ENCODE measurements around the gene ANKRD11.
A peak's percentile ranks its signal among the peaks of the same experiment; 100 is the strongest.

Gene ANKRD11

DNA sequence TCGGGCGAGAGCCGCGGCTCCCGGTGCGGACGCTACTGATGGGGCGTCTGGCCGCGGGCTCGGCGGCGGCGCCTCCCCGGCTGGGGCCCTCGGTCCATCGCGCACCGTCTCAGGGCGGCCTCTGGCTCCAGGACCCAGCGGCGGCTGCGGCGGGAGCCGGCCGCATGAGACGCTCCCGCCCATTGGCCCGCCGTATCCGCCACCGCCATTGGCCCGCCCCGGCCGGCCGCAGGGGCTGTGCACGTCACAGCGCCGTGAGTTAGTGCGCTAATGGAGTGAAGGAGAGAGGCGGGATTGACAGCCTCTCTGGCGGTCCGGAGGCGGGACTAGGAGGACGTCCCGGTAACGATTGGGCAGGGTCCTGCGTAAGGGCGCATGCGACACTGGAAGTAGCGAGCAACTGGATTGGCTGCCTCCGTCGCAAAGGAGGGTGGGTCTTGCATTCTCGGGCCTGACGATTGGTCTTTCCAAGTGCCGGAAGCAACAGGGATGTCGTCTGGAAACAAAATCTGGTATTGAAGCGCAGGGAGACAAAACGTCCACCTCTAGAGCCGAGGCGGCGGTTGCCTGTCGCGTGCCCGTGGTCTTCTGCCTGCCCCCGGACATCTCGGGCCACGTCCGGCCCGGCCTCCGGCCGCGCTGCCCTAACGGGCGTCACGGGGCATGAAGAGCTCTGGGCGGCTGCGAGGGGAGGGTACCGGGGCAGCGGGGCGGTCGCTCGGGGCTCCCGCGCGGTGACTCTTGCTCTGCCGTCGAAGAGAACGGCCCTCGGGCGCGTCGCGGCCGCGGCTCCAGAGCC, at the start of gene ANKRD11:
TSS of gene ANKRD11 (minus strand) at position 123 of the 799 bp plus-strand sequence. CDS start 173,542 bp downstream, outside the sequence.
- DNase-seq (ENCODE audit: low read depth in 2 of 2): peak; percentile 97

- DNase-seq (ENCODE audit: low read depth in 2 of 2): no peak
Measured at GRCh38 chr16:89538286-89538685, 47.9 kb upstream of the ANKRD11 start.

DNA sequence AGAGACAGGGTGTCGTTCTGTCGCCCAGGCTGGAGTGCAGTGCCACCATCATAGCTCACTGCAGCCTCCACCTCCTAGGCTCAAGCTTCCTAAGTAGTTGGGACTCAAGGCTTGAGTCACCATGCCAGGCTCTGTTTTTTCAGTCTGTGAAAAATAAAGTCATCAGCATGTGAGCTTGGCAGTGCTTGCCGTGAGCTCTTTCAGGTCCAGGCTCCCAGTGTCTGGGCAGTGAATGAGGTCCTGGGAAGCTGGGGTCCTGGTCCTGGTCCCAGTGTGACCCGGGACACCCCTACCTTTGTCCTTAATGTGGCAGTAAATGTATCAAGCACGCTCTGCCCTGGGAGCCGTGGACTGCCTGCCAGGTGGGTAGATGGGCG, 47.2 kb upstream of the ANKRD11 start:
- DNase-seq (ENCODE audit: low read depth in 2 of 2): no peak

DNA sequence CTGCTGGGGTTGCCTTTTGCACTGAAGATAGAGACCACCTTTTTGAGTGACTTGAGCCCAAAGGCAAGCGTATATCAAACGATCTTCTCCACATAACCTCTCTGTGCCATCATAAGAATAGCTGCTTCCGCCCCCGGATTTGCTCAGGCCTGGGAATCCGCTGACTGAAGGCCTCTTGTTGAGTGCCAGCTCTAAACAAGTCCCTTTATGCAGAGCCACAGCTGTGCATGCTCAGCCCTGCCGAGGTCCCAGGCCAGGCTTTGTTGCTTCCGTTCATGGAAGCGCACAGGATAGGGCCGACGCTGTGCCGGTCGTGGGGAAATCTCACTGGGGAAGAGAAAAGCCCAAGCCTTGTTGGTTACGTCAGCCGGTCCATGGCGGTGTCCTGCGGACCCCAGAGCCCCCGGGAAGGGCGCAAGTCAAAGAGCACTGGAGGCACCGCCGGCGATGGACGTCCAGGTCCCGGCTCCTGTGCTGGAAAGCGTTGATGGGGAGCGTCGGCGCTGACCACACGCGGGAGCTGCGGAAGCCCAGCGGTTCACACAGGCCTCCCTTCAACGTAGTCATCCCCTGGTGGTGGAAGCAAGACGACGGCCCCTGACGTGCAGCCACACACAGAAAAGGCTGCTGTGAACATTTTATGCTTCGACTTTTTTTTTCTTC, 46.7 kb upstream of the ANKRD11 start:
- no peak for DNase-seq (ENCODE audit: low read depth in 2 of 2)

- DNase-seq (ENCODE audit: low read depth in 2 of 2): no peak
Measured at GRCh38 chr16:89536371-89536770, 46.0 kb upstream of the ANKRD11 start.

- DNase-seq (ENCODE audit: low read depth in 2 of 2): no peak
Measured at GRCh38 chr16:89534252-89534756, 43.9 kb upstream of the ANKRD11 start.

DNA sequence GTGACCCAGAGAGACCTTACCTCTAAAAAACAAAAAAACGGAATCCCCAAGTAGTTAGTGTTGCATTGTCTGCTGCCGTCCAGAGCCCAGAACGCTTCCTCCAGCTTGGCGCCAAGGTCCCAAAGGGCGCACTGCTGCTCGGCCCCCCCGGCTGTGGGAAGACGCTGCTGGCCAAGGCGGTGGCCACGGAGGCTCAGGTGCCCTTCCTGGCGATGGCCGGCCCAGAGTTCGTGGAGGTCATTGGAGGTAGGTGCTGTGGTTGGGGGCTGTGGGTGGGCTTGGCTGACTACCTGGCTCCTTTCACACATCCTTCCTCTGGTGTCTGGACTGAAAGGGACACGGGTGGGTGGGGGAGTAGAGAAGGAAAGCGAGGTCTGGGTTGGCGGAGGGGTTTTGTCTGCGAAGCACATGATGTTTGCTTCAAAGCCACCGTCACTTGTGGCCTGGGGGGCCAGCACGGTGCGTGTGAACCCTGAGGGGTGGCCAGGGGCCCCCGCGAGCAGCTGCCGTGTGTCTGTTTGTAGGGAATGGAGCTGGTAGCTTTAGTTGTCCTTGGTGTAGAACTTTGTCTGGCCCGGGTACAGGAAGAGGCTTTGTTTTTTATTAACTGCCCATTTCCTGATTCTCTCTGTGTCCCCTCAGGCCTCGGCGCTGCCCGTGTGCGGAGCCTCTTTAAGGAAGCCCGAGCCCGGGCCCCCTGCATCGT, 41.6 kb upstream of the ANKRD11 start:
- no peak for DNase-seq (ENCODE audit: low read depth in 2 of 2)

DNA sequence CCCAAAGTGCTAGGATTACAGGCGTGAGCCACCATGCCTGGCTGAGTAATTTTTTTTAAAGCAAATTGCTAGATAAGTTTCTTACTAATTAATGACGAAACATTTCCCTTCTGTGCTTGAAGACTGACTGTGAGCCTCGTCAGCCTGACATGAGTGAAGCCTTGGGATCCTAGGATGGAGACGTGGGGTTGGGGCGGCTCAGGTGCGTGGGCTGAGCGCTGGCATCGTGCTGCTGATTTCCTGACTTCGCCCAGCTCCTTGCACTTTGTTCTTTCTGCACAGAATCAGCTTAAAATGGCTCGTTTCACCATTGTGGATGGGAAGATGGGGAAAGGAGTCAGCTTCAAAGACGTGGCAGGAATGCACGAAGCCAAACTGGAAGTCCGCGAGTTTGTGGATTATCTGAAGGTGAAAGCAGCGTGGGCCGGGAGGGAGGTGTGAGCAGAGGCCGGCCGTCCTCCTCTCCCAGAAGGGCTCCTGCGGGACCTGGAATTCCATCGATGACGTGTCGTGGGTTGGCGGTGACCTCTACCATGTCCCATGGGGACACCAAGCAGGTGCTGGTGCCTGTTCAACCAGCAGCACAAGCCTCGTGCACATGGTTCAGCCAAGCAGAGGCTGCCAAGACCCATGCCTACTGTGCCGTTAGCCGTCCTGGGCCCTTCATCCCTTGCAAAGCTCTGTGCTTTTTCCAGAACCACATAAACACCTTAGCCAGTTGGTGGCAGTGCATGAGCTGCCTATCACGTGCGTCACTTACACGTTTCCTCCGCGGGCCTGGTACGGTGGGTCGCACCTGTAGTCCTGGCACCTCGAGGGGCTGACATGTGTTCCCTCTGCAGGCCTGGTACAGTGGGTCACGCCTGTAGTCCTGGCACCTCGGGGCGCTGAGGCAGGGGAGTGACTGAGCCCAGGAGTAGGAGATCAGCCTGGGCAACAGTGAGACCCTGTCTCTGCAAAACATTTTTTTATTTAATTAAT, 40.3 kb upstream of the ANKRD11 start:
- DNase-seq (ENCODE audit: low read depth in 2 of 2): no peak

GRCh38 chr16:89529097-89529496, 38.7 kb upstream of the ANKRD11 start:
- DNase-seq (ENCODE audit: low read depth in 2 of 2): no peak

DNA sequence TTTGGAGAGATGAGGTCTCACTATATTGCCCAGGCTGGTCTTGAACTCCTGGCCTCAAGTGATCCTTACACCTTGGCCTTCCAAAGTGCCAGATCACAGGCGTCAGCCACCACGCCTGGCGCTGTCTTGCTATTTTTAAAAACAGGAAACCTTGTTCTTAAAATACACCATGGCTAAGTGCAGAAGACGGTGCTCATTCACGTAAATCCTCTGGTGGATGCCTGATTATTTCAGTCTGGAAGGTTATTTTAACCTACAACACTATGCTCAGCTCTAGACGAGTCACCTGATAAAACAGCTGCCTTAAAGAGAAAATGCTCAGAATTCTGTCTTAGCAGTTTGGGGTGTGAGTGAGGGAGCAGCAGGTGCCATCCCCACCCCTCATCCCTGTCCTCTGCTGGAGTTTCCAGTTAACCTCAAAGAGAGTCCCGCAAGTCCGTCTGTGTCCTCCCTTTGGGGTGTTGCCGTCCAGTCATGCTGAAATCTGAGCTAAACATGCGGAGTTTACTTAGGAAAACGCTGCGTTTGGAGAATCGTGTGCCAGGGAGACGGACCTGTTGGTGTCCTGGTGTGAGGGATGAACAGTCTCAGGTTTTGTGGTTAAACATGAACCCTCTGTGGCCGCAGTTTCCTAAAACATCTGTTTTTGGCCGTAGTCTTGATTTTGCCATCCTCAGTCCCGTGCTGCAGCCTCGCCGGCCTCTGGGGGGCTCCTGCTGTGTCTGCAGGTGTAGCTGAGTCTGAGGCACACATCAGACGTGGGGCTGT, 35.0 kb upstream of the ANKRD11 start:
- DNase-seq (ENCODE audit: low read depth in 2 of 2): no peak

DNA sequence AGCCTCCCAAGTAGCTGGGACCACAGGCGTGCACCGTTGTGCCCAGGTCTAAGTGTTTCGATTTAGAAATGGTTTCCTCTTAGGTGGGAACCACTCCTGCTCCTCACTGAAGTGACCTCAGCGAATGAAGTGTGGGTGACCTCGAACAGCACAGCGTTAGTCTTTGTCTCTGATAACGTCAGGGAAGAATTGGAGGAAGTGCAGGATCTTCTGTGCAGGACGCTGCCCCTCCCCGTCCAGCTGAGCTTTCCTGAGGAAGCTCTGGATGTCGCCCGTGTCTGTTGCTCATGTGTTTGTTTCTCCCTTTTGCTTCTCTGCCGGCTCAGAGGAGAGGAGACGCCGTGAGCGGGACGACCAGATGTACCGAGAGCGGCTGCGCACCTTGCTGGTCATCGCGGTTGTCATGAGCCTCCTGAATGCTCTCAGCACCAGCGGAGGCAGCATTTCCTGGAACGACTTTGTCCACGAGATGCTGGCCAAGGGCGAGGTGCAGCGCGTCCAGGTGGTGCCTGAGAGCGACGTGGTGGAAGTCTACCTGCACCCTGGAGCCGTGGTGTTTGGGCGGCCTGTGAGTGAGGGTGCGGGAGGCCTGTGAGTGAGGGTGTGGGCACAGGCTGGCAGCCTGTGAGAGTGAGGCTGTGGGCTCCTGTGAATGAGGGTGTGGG, 33.5 kb upstream of the ANKRD11 start:
- DNase-seq (ENCODE audit: low read depth in 2 of 2): no peak

GRCh38 chr16:89522287-89522686, 31.9 kb upstream of the ANKRD11 start:
- no peak for DNase-seq (ENCODE audit: low read depth in 2 of 2)

GRCh38 chr16:89519881-89520280, 29.5 kb upstream of the ANKRD11 start:
- DNase-seq (ENCODE audit: low read depth in 2 of 2): no peak

GRCh38 chr16:89517128-89517527, 26.8 kb upstream of the ANKRD11 start:
- no peak for DNase-seq (ENCODE audit: low read depth in 2 of 2)

- DNase-seq (ENCODE audit: low read depth in 2 of 2): no peak
Measured at GRCh38 chr16:89512453-89512852, 22.1 kb upstream of the ANKRD11 start.

DNA sequence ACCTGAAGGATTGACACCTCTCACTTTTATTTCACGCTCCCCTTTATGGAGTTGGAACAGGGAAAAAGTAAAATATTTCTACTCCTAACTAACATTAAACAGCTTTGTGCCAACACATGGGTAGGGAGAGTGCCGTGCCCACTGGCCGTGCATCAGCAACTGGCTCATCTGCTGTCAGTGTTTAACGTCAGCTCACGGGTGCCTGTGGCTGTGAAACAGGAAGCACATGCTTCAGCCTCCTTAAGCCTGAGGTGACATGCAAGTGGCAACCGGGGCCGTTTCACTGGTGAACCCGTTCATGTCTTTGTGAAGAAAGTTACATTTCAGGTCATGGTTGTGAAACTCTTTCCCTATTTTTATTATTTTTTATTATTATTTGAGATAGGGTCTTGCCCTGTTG, 21.0 kb upstream of the ANKRD11 start:
- DNase-seq (ENCODE audit: low read depth in 2 of 2): no peak

DNA sequence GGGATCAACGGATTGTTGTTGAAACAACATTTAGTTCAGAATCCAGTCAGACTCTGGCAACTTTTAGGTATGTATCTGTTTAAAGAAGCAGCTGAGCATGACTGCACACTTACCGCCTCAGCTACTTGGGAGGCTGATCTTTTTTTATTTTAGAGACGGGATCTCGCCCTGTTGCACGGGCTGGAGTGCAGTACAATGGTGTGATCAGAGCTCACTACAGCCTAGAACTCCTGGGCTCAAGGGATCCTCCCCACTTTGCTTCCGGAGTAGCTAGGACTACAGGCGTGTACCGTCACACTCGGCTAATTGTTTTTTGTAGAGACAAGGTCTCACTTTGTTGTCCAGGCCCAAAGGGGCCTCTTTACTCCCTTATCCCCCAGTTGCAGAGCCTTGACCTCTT, 20.2 kb upstream of the ANKRD11 start:
- no peak for DNase-seq (ENCODE audit: low read depth in 2 of 2)

DNA sequence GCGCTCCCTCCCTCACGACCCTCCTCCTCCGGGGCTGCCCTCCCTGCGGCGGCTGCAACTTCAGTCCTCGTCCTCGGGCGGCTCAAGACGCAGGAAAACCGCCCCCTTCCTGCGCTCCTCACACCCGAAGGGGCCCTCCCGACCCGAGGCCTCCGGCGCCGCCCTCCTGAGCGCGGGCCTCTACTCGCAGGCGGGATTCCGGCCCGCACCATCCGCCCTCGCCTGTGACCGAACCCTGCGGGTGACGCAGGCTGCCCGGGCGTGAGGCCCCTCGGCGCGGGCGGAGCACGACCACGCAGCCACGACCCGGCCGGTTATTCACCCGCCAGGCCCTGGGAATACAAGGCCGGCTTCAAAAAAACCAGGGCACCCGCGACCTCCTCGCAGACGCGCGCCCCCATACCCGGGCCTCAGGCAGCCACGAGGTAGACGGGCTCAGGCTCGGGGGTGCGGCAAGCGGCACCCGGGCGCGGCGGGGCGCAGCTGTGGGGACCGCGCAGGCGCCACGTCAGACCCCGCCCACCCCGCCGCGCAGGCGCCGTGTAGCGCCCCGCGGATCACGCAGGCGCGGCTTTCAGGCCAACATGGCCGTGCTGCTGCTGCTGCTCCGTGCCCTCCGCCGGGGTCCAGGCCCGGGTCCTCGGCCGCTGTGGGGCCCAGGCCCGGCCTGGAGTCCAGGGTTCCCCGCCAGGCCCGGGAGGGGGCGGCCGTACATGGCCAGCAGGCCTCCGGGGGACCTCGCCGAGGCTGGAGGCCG, 17.7 kb upstream of the ANKRD11 start, which contains the start of gene SPG7:
TSS of gene SPG7 (plus strand) at position 570 of the 757 bp plus-strand sequence. CDS start at position 585, 15 bp downstream.
- DNase-seq (ENCODE audit: low read depth in 2 of 2): peak; percentile 80 to 81

- DNase-seq (ENCODE audit: low read depth in 2 of 2): no peak
Measured at GRCh38 chr16:89507214-89507833, 17.0 kb upstream of the ANKRD11 start.
